NT2/D1 (cell line): Measurements from ENCODE around the gene BCL6.

Experiments used
- SUZ12 ChIP-seq: IDR thresholded peaks from 2 replicates; pipeline ENCODE4 v1.6.1; 2011; ENCODE audit not compliant: insufficient read length, insufficient read depth; ENCODE audit errors: extremely low read depth
- YY1 ChIP-seq: IDR thresholded peaks from 2 replicates; pipeline ENCODE4 v1.6.1; 2011; ENCODE audit not compliant: insufficient read length, insufficient read depth

DNA sequence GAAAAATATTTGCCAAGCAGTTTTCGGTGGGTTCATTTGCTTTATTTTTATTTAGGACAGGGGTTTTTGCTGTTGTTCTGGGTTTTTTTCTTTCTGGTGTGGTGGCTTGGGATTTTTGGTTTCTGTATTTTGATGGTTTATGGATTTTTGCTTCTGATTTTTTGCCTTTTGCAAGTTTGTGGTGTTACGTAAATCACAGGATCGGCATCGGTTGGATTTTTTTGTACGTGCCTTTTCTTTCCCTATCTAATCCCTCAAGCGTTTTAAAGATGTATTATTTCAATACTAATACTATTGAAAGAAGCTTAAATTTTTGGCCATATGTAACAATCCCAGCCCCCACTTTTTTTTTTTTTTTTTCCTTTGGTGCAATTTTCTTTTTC is 782 bp upstream of the BCL6 start:
- TF ChIP-seq SUZ12 (no peak), YY1 (no peak)
